SW480 (cell line): ENCODE data around the gene CNGA1.
A peak's percentile ranks its signal among the peaks of the same experiment; 100 is the strongest.

ENCODE experiments used
- DNase-seq: peaks from one replicate; pipeline ENCODE4 v3.0.0-alpha.2; 2016; ENCODE audit warnings: low spot score

The CNGA1 gene

DNA sequence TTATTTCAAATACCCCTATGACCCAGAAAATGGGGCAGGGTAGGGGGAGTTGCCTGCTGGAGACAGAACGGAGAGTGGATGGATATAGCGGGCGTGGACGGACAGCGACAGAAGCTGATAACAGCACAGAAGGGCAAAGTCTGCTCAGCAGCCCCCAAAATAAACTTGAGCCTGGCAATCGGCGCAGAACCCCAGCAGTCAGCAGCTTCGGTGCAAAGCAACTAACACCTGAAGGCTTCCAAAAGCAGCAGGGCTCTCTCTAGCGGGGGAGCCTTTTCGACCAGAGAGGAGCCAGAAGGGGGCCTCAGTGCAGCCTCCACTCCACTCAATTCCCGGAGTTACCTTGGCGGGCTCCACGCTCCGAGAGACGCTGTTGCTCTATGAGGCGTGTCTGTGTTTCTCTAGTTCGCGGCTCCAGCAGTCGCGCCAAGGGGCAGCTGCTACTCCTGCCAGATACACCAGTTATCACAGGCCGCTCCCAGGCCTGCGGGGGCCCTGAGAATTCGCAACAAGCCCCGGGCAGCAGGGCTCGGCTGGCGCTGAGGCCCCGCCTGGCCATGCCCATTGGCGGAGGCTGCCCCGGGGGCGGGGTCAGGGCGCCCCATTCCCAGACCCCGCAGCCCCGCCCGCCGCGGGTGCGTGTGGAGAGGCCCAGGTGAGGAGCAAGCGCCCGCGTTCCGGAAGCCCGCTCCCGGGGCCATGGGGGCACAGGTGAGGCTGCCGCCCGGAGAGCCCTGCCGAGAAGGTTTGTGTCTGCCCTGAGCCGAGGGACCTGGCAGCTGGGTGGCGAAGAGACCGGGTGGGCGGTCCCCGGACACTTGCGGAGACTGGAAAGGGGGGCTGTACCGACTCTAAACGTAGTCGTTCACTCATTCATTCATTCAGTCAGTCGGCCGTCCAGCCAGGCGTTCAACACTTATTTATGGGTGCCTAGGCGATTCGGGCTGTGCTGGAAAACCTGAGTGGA lies at the start of gene CNGA1, which contains the start of gene NIPAL1:
Gene CNGA1, minus strand, starts transcription at position 541 of the 967 bp plus-strand sequence. CDS start 63,992 bp downstream, outside the sequence.
Gene NIPAL1, plus strand, starts transcription at position 632 of the 967 bp plus-strand sequence. Its CDS starts 68 bp downstream, at position 700.
- DNase-seq: peak; percentile 75

DNA sequence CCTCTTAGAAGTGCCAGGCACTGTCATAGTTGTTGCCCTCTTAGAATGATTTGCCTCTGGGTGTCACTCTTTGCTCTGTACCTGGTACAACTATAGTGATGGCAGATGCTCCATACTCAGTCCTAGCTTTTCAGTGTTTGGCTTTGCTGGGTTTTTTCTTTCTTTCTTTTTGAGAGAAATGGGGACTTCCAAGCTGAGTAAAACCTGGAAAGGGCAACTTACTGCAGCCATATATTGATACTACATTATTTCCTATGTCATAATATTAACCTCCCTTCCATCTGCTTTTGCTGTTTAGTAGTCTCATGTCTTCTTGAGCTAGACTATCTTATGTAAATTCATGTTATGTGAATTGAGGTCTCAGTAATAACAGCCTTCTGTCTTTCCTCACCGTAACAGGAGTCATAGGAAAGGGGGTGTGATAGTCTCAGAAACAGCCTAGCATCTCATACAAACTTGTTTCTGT lies 49.1 kb upstream of the CNGA1 start:
- no peak for DNase-seq

DNA sequence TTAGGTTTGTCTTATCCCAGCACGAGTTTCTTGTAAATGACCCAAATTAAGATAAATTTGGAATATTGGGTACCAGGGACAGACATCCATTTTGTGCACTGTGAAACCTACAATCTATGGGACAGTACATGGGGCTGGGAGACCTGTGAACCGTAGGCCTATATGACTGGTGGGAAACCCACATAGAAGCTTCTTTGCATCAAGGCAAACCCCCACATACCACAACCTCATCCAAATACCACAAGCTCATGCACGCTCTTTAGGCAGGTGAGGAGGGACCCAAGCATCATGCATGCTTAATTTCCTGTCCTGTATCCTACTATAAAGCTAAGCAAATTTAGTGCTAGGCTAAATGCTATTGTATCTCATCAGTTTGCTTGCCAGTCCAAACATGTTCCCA lies 47.9 kb upstream of the CNGA1 start:
- DNase-seq: no peak

DNA sequence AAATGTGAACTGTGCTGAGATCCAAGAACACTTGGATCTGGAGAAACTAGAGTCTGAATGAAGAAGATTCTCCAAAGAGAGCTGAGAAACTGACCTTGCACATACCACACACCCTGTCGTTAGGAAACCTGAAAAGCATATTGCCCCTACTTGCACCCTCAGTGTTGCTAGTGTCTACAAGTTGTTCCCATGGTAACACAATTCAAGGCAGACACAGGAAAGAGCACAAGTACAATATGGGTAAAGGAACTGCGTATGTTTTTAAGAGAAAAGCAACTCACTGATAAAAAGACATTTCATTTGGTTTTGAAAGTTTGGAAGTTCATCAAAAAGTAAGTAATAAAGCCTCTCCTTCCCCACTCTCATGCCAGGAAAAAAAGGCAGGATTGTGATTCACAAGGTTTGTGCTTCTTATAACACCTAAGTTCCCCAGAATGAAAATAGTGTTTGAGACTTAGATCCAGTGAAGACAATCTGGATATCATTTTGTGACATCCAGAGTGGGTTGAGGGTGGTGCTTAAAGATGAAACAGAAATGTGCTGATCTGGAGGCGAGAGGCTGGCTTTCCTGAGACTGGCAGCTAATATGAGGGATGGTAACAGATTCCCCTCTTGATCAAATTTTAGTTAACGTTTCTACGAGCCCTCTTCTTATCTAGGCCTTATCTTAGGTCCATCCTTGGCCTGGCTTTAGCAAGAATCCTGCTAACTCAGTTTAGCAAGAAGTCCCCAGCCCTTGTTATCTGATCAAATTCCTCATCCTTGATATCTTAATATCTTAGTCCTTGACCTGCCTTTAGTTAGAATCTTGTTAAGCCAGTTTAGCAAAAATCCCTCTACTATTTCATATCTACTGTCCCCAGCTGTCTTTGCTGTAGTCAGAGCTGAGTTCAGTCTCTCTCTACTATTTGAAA lies 42.4 kb upstream of the CNGA1 start:
- no peak for DNase-seq

DNA sequence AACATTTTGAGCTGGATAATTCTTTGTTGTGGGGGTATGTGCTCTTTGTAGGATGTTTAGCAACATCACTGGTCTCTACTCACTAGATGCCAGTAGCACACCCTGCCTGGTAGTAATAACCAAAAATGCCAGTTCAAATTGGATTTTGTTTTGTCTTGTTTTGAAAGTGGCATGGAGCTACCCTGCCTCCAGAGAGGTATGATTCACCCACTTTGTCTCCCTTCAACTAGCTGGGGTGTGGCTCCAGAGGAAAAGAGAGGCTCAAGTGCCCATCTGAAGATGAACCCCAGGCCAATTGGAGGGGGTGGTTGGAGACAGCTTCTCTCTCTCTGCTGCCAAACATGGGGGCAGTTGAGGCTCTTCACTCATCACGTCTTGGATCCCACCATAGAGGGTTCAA lies 34.6 kb upstream of the CNGA1 start:
- DNase-seq: no peak

DNA sequence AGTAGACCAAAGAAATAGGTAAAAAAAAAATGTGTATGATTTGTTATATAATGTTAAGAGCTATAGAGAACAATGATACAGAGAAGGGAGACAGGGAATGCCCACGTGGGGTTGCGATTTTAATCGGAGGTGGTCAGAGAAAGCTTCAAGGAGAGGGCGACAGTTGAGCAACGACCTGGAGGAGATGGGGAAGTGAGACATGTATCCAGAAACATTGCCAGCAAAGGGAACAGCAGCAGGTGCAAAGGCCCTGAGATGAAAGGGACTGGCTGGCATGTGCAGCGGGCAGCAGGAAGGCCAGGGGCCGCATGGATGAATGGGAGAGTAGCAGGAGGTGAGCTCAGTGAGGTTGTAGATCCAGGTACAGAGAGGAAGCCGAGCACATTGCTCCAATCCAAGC lies 33.0 kb upstream of the CNGA1 start:
- no peak for DNase-seq

DNA sequence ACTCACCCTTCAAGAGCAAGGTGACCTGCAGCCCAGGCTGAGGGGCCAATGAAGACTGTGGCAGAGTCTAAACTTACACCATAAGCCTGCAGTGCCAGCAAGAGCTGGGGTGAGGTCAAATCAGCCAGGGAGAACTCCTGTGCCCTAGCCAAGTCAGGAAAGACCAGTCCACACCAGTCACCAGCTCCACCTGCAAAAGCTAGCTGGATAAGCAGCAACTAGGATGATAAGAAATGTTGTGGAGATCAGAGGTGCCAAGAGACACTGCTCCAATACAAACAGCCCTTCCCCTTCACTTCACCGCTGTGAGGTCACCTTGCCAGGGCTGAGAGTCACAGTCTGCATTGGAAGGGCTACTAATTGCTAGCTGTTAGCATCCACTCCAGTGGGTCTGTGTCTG lies 31.4 kb upstream of the CNGA1 start:
- DNase-seq: no peak

DNA sequence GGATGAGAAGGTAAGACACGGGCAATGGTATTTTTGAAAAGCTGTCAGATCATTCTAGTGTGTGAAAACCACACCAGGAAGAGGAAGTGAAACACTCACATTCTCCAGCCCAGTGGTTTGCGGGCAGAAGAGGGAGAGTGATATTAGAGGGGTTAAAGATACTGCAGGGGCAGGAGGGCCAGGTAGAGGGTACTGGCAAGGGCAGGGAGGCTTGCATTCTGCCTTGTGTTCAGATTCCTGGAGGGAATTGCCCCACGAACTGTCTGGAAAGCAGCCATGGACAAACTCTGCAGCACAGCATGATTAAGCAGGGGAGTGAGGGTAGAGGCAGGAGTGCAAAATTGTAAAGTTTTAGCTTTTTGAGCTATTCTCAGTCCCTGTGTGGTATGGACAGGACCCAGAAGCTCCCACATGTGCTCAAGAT lies 31.0 kb upstream of the CNGA1 start:
- no peak for DNase-seq

DNA sequence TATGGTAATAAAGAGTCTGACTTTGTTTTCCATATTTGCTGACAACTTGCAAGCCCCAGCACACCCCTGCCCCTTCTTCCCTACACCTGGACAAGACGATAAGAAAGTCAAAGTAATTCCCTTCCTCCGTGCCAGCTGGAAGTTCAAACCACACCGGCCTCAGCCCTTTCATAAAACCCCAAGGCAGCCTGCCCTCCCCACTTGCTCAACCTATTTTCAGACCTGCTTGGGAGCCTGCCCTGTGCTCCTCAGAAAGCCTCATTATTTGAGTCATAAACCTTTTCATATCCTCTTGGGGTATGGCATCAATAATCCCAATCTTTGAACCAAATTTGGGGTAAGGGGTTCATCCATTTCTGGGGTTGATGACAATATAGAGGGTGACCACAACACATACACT lies 29.6 kb upstream of the CNGA1 start:
- DNase-seq: no peak

DNA sequence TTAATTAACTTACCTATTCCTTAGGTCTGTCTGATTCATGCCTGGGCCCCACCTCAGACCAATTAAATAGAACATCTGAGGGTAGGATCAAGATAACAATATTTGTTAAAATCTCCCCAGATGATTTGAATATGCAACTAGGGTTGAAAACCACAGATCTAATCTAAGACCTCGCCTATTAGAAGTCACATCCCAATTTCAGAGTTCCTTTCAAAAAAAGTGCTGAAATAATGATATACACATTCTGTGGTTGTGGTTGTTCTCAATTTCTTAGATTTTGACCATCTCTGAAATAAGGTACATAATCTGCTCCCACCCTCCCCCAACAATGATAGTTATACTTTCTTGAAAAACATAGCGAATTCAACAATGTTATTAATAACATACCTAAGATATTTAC lies 27.8 kb upstream of the CNGA1 start:
- no peak for DNase-seq

DNA sequence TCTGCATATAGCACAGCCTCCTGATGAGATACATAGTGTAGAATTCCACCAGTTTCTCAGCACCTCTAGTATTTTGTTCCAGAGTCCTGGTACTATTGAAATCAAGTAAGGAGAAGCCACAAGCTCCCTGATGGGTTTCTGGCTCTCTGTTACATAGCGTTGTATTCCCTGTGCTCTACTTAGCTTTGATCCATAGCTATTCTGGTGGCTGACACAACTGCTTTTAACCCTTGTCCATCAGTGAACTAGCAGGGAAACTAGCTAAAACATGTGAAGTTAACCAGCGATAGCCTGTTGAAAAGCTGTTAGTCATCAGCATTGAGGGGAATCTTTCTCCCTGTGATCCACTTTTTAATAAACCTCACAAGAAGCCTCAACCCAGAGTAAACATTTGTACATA lies 27.0 kb upstream of the CNGA1 start:
- DNase-seq: no peak

DNA sequence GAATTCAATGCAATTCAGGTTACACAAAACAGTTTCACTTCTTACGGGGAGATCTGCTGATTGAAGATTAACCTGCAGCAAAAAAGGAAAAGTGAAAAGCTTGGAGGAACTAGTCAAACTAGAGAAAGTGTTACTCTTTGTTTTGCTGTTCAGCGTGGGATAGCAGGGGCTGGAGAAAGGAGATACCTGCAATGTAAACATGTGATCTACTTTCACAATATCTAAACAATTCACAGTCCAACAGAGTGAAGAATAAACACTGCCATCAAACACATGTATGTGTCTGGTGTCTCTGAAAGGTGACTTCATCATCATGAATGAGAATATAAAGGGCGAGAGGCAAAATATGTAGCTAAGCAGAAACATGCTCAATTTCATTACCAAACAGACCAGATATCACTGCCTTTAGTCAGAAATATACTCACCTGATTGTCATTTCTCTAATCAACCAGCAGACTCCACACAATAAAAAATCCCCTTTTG lies 26.5 kb upstream of the CNGA1 start:
- no peak for DNase-seq

DNA sequence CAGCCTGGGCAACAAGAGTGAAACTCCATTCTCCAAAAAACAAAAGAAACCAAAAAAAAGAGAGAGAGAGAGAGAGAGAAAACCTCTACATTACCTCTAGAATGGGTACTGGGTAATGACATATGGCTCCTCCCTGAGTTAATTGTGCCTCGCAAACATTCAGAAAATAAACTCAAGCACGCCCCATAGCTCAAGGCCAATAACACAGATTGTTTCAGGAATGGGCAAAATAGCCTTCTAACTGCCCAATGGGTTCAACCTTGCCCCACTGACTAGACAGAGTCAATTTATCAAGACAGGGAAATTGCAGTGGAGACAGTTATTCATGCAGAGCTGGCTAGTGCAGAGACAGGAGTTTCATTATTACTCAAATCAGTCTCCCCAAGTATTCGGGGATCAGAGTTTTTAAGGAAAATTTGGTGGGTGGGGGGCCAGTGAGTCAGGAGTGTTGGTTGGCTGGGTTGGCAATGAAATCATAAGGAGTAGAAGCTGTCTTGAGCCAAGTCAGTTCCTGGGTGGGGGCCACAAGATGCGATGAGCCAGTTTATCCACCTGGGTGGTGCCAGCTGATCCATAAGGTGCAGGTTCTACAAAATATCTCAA lies 25.2 kb upstream of the CNGA1 start:
- DNase-seq: no peak

DNA sequence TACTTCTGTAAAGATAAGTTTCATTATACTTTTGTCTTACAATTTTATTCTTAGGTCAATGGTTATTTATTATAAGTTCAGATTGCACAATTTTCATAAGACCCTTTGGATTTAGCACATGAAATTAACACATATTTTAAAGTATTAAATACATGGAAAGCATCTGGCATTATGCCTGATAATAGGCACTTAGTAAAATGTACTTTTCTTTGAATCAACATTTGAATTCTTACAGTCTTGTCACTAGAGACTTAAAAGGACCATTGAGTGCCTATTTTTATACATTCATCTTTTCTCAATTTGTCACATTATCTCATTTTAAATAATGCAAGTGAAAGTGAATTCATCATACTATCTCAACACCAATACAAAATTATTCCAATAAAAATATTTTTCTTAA lies 23.1 kb upstream of the CNGA1 start:
- no peak for DNase-seq

DNA sequence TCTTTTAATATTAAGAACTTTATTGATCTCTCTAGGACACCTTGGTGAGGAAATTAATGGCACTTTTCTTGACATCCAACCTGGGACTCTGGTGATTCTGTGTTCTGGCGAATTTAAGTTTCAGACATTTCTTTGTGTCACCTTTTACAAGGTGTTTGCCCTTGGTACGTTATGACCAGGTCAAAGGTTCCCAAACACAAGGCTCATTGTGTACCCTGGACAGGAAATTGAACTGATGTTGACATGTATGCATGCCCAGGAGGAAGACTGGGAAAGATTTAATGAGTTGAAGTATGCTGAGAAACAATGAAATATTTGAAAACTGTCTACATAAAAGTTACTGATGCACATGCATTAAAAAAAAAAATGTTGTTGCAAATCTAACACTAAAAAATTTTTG lies 22.2 kb upstream of the CNGA1 start:
- DNase-seq: no peak

DNA sequence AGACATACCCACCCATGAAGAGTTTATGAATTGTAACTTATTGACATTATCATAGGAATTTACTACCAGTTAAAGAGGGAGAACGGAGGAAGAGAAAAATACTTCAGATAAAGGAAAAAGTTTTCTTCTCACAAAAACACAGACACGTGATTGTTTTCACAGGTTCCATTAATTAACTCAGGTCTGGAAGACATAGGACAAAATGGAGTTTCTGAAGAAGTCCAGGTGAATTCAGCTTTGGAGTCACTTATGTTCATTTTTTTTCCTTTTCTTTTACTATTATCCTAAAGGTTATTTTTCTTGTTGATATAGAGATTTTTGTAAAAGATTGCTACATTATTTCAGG lies 20.6 kb upstream of the CNGA1 start:
- no peak for DNase-seq

DNA sequence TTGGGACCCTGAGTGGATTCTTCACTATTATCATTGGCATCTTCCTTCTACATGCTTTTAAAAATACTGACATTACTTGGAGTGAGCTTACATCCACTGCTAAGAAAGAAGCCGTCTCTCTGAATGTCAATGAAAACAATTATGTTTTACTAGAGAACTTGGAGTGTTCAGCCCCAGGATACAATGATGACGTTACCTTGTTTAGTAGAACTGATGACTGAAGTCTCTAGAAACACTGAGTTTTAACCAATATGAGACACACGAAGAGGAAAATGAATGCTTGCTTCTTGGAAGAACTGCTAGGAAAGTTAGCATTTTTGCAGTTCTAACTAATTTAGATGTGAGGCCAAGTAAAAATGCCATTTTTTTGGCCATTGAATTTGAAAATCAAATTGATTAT lies 19.5 kb upstream of the CNGA1 start:
- DNase-seq: no peak

DNA sequence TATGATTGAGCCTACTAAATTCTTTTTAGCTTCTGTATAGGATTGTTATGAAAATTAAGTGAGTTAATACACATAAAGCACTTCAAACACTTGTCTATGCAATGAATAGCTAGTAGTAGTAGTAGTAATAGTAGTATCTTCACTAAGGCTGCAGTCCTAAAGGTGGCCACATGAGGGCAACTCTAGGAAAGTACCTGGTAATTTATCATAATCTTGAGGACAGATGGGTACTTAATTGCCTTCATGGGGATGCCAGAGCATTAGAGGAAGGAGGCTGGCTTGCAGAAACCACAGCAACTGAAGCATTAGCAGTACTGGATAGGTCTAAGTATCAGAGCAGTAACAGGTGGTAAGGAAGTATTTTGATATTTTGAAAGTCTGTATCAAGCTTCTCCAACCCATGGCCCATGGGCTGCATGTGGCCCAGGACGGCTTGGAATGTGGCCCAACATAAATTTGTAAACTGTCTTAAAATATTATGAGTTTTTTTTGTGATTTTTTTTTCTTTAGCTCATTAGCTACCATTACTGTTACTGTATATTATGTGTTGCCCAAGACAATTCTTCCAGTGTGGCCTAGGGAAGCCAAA lies 17.4 kb upstream of the CNGA1 start:
- peak; percentile 22 for DNase-seq

DNA sequence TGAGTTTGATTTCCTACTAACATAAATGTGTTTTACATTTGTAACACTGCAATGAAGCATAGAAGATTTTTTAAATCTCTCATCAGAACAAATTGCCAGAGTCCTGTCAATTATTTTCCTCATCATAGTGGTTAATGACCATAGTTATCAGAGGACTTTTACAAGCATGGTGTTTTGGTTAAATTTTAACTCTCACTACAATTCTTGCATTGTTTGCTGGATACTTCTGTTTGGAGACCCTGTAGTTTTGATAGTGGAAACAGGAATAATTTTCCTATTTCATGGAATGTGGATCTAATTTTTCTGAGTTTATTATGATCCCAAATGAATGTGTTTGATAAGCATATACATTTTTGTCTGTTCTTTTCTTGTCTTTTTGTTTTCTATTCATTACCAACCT lies 16.9 kb upstream of the CNGA1 start:
- DNase-seq: no peak

DNA sequence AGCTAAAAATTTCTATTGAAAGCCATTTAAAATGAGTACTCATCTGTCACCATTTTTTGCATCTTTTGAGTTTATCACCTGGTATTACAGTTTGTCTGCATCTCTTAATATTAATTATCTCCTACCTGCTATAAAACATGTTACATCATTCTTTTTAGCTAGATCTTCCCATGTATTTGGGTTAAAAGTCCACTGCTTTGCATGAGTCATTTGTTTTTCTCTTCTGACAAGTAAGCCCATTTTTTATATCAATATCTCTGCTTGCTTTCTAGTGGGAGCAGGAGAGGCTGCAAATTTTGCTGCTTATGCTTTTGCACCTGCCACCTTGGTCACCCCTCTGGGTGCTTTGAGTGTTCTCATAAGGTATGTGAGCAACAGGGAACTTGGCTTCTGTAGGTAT lies 16.2 kb upstream of the CNGA1 start:
- DNase-seq: peak; percentile 38

DNA sequence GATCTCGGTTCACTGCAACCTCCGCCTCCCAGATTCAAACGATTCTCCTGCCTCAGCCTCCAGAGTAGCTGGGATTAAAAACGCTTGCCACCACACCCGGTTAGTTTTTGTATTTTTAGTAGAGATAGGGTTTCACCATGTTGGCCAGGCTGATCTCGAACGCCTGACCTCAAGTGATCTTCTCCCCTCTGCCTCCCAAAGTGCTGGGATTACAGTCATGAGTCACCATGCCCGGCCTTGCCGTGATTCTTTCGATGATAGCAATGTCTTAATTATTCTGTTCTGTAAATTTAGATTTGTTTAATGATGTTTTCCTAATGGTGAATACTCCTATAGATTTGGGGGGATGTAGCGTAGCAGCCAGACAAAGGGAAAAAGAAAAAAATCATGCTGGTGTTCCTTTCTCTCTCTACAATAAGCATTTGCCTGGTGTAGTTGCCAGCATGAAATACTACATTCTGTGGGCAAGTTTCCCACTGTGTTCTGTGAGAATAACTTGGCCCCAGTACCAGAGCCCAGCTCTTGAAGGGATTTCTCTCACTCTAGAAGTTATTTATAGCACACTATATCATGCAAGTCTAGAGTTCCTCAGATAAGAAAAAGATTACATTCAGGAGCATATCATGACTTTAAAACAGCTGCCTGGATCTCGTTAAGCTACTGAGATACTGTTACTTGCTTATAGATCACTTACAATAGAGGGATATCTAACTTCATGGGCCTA lies 15.5 kb upstream of the CNGA1 start:
- DNase-seq: no peak
